NOMO-1 (cell line): ENCODE measurements around the gene LRRIQ4.
A peak's percentile ranks its signal among the peaks of the same experiment; 100 is the strongest.

Experiments
- DNase-seq, 2 experiments: peaks; one replicate each; lab custom pipeline; 2025; ENCODE audit not compliant: unreplicated experiment in 2 of 2; lab: John Stamatoyannopoulos, UW

The LRRIQ4 gene

GRCh38 chr3:169812332-169813235 lies at the start of gene LRRIQ4, which contains the start of gene LRRC34:
LRRIQ4 (plus strand) TSS chr3:169812870; CDS start chr3:169821922, 9,052 bp downstream.
LRRC34 (minus strand) TSS chr3:169812904; CDS start chr3:169812548, 356 bp downstream.
- peak; percentile 28 to 38 for DNase-seq

GRCh38 chr3:169764312-169764881 lies 48.3 kb upstream of the LRRIQ4 start:
- DNase-seq = peak; percentile 92

- peak; percentile 84 to 93 for DNase-seq
Measured at GRCh38 chr3:169764882-169765612, 47.6 kb upstream of the LRRIQ4 start, which contains the start of gene TERC. TERC (minus strand) TSS chr3:169765060.

- DNase-seq = peak; percentile 55 to 70
Measured at GRCh38 chr3:169769287-169770181, 43.1 kb upstream of the LRRIQ4 start, which contains the start of gene ACTRT3. ACTRT3 (minus strand) TSS chr3:169769561; CDS start chr3:169769520, 41 bp downstream.

GRCh38 chr3:169771497-169772304 lies 41.0 kb upstream of the LRRIQ4 start:
- peak; percentile 77 to 93 for DNase-seq

- DNase-seq = peak; percentile 70 to 86
Measured at GRCh38 chr3:169772305-169772896, 40.3 kb upstream of the LRRIQ4 start.

GRCh38 chr3:169772897-169773816 lies 39.5 kb upstream of the LRRIQ4 start, which contains the start of gene MYNN:
MYNN (plus strand) TSS chr3:169773396; CDS start chr3:169774296, 900 bp downstream.
- peak; percentile 92 to 96 for DNase-seq

GRCh38 chr3:169774186-169774585 lies 38.5 kb upstream of the LRRIQ4 start:
- DNase-seq = no peak

GRCh38 chr3:169777822-169778221 lies 34.8 kb upstream of the LRRIQ4 start:
- no peak for DNase-seq

- DNase-seq = no peak
Measured at GRCh38 chr3:169780742-169781141, 31.9 kb upstream of the LRRIQ4 start.

- DNase-seq = no peak
Measured at GRCh38 chr3:169781209-169781855, 31.3 kb upstream of the LRRIQ4 start.

- DNase-seq = no peak
Measured at GRCh38 chr3:169787120-169787519, 25.6 kb upstream of the LRRIQ4 start.

- DNase-seq = no peak
Measured at GRCh38 chr3:169787791-169788190, 24.9 kb upstream of the LRRIQ4 start.

GRCh38 chr3:169790219-169790618 lies 22.5 kb upstream of the LRRIQ4 start:
- DNase-seq = no peak

GRCh38 chr3:169790687-169791429 lies 21.8 kb upstream of the LRRIQ4 start:
- DNase-seq = no peak

GRCh38 chr3:169792359-169792758 lies 20.3 kb upstream of the LRRIQ4 start:
- no peak for DNase-seq
